Esophagus squamous epithelium (tissue), 5 donors: Measurements from ENCODE around the gene MAN1B1. TPM values are rescaled to one million over a fixed set of nuclear protein-coding genes. Genes with fewer than 3 reads are reported as not detected.

Experiments used
- DNase-seq: peaks from one replicate; lab custom pipeline; 2025; lab: John Stamatoyannopoulos, UW
- H3K27ac ChIP-seq, 4 donors: fragments of 200-600 bp; sonication (generic); one replicate each; pipeline ENCODE4 v1.5.1; 2016 to 2019; ENCODE audit warnings: mild to moderate bottlenecking in 1 of 4
- H3K27me3 ChIP-seq, 4 donors: fragments of 200-600 bp; sonication (generic); 1 replicate in 3 of 4; 2 replicates in 1 of 4; pipeline versions ENCODE4 v1.5.1 to v1.6.0; 2017 to 2021; ENCODE audit warnings: antibody characterized with exemption in 1 of 4
- H3K36me3 ChIP-seq, 3 donors: fragments of 200-600 bp; sonication (generic); one replicate each; pipeline ENCODE4 v1.5.1; 2016 to 2019
- H3K4me1 ChIP-seq, 3 donors: fragments of 200-600 bp; sonication (generic); one replicate each; pipeline ENCODE4 v1.5.1; 2017 to 2019
- H3K4me3 ChIP-seq, 4 donors: fragments of 200-600 bp; sonication (generic); 1 replicate in 3 of 4; 2 replicates in 1 of 4; pipeline ENCODE4 v1.5.1; 2016 to 2019; ENCODE audit warnings: mild to moderate bottlenecking in 2 of 4, moderate library complexity in 1 of 4
- H3K9me3 ChIP-seq, 3 donors: fragments of 200-600 bp; sonication (generic); one replicate each; pipeline ENCODE4 v1.5.1; 2016 to 2019
- CTCF ChIP-seq, 6 experiments: fragments of 450-650 bp in 4 of 6; fragments of 200-600 bp in 2 of 6; sonication (generic) in 2 of 6; IDR thresholded peaks; one replicate each; pipeline ENCODE4 v1.5.1; 2016 to 2019; ENCODE audit warnings: antibody characterized with exemption in 6 of 6, mild to moderate bottlenecking in 4 of 6, moderate library complexity in 4 of 6
- POLR2A ChIP-seq, 4 donors: fragments of 450-650 bp; IDR thresholded peaks; one replicate each; pipeline ENCODE4 v1.6.1; 2017; ENCODE audit warnings: antibody characterized with exemption in 4 of 4, mild to moderate bottlenecking in 4 of 4, moderate library complexity in 3 of 4
- WGBS, 2 donors: methylation state at CpG; one replicate each; pipeline ENCODE4 v1.1.5; 2018; 5-methylcytosine and 5-hydroxymethylcytosine counted together
- intact Hi-C: fragments of 100-400 bp; cut with DNase I; formaldehyde crosslinking; loops from one replicate; pipeline ENCODE4 v1.15.0; 2022
- total RNA-seq, 4 donors: library from RNA; depleted of rRNA; stranded (reverse); fragments of >200 nt; gene quantifications; one replicate each; pipeline ENCODE4 v1.1.0, GENCODE V29; 2016
- donor health status: DM: yes; HTN: yes; CAD: no.

The MAN1B1 gene
- total RNA-seq, 4 donors from 2014 or later, result 25.6 to 50.9 (median 39.4) TPM

GRCh38 chr9:137107982-137108381 lies 21.2 kb downstream of the MAN1B1 start:
- peaks cover 37 to 100% (median 45%) of the 10 kb centered on the region in 3 donors for H3K36me3 ChIP-seq
- 94 to 97% methylated on average over 6 to 9 of the region's 17 CpGs for WGBS, 2 donors
- no peak overlapping the region for H3K4me3 ChIP-seq
- H3K9me3 ChIP-seq, result no peaks in the 10 kb centered on the region
- no peaks in the 10 kb centered on the region for H3K27me3 ChIP-seq
- DNase-seq, result no peak
- H3K4me1 ChIP-seq, result peaks cover 0 to 4% (median 0%) of the 10 kb centered on the region in 3 donors
- TF ChIP-seq POLR2A (IDR thresholded peaks at IDR 0.05), result no peak
- no peak for TF ChIP-seq CTCF (IDR thresholded peaks at IDR 0.05)
- H3K27ac ChIP-seq, result no peak overlapping the region
- intact Hi-C loops, result no loop called here

GRCh38 chr9:137108608-137109249 lies 21.9 kb downstream of the MAN1B1 start:
- no peak overlapping the region for H3K27ac ChIP-seq

DNA sequence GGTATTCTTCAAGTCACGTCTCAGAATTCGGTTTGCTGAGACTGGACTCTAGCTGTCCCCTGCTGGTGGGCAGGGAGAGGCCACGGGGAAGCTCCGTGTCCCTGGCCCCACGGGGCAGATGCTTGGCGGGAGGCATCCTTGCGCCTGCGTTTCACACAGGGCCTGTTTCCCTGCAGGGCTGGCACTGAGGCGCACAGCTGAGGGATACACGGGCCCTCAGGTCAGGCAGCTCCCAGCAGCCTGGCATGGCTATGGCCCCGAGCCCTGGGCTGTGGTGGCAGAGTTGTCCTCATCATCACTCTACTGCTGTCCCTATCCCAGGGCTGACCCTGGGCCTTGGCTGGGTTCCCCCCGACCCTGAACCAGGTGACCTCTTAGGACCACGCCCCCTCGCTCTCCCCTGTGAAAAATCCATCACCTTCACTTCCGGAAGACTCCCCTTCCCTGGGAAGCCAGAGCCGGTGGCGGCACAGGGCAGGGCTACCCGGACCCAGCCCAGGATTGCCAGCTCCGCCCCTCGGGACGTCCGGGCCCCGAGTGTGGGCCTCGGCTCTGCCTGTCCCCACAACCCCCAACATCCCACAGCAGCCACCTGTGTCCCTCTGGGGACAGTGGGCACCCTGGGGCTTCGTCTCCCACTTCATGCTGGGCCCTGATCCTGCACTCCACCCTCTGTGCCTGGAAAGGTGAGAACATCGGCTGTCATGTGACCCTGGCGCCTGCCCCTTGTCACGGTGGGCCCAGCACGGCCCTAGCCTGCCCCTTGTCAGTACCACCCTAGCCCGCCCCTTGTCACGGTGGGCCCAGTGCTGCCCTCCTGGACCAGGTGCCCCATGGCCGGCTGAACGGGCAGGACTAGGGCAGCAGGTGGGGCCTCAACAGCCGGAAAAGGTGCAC lies 22.7 kb downstream of the MAN1B1 start:
- DNase-seq, result no peak
- Histone ChIP-seq H3K27me3 (no peaks in the 10 kb centered on the region), H3K9me3 (no peaks in the 10 kb centered on the region), H3K36me3 (peaks cover 27 to 90% (median 34%) of the 10 kb centered on the region in 3 donors), H3K4me3 (no peak overlapping the region), H3K4me1 (peaks cover 7 to 13% (median 7%) of the 10 kb centered on the region in 3 donors), H3K27ac (no peak overlapping the region)
- intact Hi-C loops, result no loop called here
- no peak for TF ChIP-seq POLR2A (IDR thresholded peaks at IDR 0.05)
- no peak for TF ChIP-seq CTCF (IDR thresholded peaks at IDR 0.05)
- 66 to 80% methylated on average over 7 to 11 of the region's 34 CpGs for WGBS, 2 donors

More at GRCh38 chr9:137108608-137109249, 21.9 kb downstream of the MAN1B1 start:
- 95 to 100% methylated on average over 3 to 4 of the region's 29 CpGs for WGBS, 2 donors
- no peak for DNase-seq
- Histone ChIP-seq H3K4me3 (no peak overlapping the region), H3K4me1 (peaks cover 6 to 11% (median 6%) of the 10 kb centered on the region in 3 donors), H3K9me3 (no peaks in the 10 kb centered on the region), H3K36me3 (peaks cover 30 to 97% (median 38%) of the 10 kb centered on the region in 3 donors), H3K27me3 (no peaks in the 10 kb centered on the region)
- intact Hi-C loops, result no loop called here
- TF ChIP-seq POLR2A (IDR thresholded peaks at IDR 0.05), result no peak
- TF ChIP-seq CTCF (IDR thresholded peaks at IDR 0.05), result no peak

DNA sequence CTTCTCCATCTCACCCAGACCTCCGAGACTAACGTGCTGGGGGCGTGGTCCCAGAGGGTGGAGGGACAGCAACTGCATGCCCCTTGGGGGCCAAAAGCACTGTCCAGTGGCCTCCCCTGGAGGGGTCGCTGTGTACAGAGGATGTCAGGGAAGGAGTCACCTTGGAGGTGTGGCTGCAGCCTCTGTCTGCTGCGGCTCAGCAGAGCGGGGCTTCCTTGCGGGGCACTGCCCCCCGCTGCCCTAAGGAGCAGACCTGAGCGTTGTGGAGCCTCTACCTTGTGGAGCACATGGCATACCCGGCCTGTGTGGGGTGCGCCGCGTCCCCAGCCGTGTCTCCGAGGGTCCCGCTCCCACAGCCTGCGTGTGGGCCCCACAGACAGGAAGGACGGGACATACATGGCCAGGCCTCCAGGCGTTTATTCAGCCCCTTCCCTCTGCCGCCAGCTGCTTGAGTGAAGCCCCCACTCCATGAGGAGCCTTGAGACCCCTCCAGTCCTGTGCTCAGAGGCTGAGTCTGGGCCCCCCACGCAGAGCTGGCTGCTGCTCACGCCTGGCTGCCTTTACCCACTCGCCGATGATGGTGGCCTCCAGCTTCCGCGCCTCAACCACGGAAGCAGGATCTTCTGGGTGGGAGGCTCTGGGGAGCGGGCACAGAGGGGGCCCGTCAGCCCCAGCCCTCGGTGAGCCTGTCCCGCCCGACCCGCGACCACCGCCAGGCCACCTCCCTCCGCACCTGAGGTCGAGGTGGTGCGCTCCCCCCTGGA lies 23.5 kb downstream of the MAN1B1 start:
- 86 to 87% methylated on average over 6 to 27 of the region's 38 CpGs for WGBS, 2 donors
- no peak for DNase-seq
- intact Hi-C loops, result no loop called here
- Histone ChIP-seq H3K9me3 (no peaks in the 10 kb centered on the region), H3K27me3 (peaks cover 0 to 2% (median 0%) of the 10 kb centered on the region in 4 donors), H3K36me3 (peaks cover 27 to 81% (median 29%) of the 10 kb centered on the region in 3 donors), H3K27ac (no peak overlapping the region), H3K4me1 (peaks cover 13 to 20% (median 14%) of the 10 kb centered on the region in 3 donors), H3K4me3 (no peak overlapping the region)
- no peak for TF ChIP-seq CTCF (IDR thresholded peaks at IDR 0.05)
- TF ChIP-seq POLR2A (IDR thresholded peaks at IDR 0.05), result no peak
